Activated CD8-positive, alpha-beta T cell treated with anti-CD3 and anti-CD28 coated beads for 36 hours (primary cell): Measurements from ENCODE around the gene HSDL1. TPM values are rescaled to one million over a fixed set of nuclear protein-coding genes. Genes with fewer than 3 reads are reported as not detected.

Source experiments
- ATAC-seq: fragments of 200-7000 bp; cut with Tn5 transposase; one replicate; pipeline ENCODE4 v1.10.0; 2021; ENCODE audit warnings: mild to moderate bottlenecking, moderate library complexity
- CTCF ChIA-PET: fragments of 350-600 bp; sonication (Branson Sonifier 250); formaldehyde crosslinking; loops from one replicate; lab custom pipeline; 2021; ENCODE audit warnings: antibody characterized with exemption; lab: Charles Lee
- POLR2A ChIA-PET: fragments of 350-600 bp; sonication (Branson Sonifier 250); formaldehyde crosslinking; loops from one replicate; lab custom pipeline; 2021; ENCODE audit warnings: antibody characterized with exemption; lab: Charles Lee
- DNase-seq: peaks from one replicate; pipeline ENCODE4 v3.0.0-alpha.2; 2020
- H3K27ac Mint-ChIP-seq: one replicate; pipeline ENCODE4 v1.8.0; 2021; ENCODE audit warnings: mild to moderate bottlenecking, mixed read lengths
- H3K27me3 Mint-ChIP-seq: one replicate; pipeline ENCODE4 v1.8.0; 2021; ENCODE audit warnings: mixed read lengths
- H3K36me3 Mint-ChIP-seq: one replicate; pipeline ENCODE4 v1.8.0; 2021; ENCODE audit warnings: low read depth, mixed read lengths
- H3K4me1 Mint-ChIP-seq: one replicate; pipeline ENCODE4 v1.8.0; 2021; ENCODE audit warnings: low read depth, mixed read lengths
- H3K4me3 Mint-ChIP-seq: one replicate; pipeline ENCODE4 v1.8.0; 2021; ENCODE audit warnings: mild to moderate bottlenecking, moderate library complexity, mixed read lengths
- H3K9me3 Mint-ChIP-seq: one replicate; pipeline ENCODE4 v1.8.0; 2021; ENCODE audit warnings: mixed read lengths
- CTCF ChIP-seq: fragments of 200-600 bp; IDR thresholded peaks from one replicate; pipeline ENCODE4 v1.8.0; 2022; ENCODE audit warnings: antibody characterized with exemption, mild to moderate bottlenecking
- intact Hi-C: fragments of 100-400 bp; cut with micrococcal nuclease; formaldehyde crosslinking; loops from one replicate; pipeline ENCODE4 v1.10.0; 2022
- total RNA-seq, 2 experiments: library from RNA; stranded (reverse); gene quantifications; one replicate each; pipeline ENCODE4 v1.2.3, GENCODE V29; 2021

HSDL1 gene
- total RNA-seq, 2 experiments from 2014 or later, result 11.1 to 11.8 TPM

DNA sequence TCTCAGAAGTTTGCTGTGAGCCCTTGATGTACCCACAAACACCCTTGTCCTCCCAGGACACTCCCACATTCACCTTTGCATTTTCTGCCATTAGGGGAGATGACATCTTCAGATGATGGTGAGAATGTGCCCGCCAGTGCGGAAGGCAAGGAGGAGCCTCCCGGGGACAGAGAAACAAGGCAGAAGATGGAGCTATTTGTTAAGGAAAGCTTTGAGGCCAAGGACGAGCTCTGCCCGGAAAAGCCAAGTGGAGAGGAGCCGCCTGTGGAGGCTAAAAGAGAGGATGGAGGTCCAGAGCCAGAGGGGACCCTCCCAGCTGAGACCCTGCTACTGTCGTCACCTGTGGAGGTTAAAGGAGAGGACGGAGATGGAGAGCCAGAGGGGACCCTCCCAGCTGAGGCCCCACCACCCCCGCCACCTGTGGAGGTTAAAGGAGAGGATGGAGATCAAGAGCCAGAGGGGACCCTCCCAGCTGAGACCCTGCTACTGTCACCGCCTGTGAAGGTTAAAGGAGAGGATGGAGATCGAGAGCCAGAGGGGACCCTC is 24.9 kb upstream of the HSDL1 start:
- POLR2A ChIA-PET, result no interaction called here
- Mint-ChIP-seq H3K4me1 (no peaks in the 10 kb centered on the region), H3K9me3 (no peaks in the 10 kb centered on the region), H3K36me3 (no peaks in the 10 kb centered on the region), H3K4me3 (no peak overlapping the region), H3K27ac (no peak overlapping the region), H3K27me3 (peaks cover 7% of the 10 kb centered on the region)
- CTCF ChIA-PET, result interaction anchor here (0.9 to 1.4 kb wide), 4 partner anchors 17 to 106 kb away, joined by 3 to 7 read pairs (median 4); partner anchors contain the start of gene TAF1C
- intact Hi-C loops, result loop anchor here (10.0 kb wide), 1 partner anchor 215 kb away; the partner anchor contains the start of gene OSGIN1
- no peak for TF ChIP-seq CTCF
- no peak for ATAC-seq
- no peak for DNase-seq

DNA sequence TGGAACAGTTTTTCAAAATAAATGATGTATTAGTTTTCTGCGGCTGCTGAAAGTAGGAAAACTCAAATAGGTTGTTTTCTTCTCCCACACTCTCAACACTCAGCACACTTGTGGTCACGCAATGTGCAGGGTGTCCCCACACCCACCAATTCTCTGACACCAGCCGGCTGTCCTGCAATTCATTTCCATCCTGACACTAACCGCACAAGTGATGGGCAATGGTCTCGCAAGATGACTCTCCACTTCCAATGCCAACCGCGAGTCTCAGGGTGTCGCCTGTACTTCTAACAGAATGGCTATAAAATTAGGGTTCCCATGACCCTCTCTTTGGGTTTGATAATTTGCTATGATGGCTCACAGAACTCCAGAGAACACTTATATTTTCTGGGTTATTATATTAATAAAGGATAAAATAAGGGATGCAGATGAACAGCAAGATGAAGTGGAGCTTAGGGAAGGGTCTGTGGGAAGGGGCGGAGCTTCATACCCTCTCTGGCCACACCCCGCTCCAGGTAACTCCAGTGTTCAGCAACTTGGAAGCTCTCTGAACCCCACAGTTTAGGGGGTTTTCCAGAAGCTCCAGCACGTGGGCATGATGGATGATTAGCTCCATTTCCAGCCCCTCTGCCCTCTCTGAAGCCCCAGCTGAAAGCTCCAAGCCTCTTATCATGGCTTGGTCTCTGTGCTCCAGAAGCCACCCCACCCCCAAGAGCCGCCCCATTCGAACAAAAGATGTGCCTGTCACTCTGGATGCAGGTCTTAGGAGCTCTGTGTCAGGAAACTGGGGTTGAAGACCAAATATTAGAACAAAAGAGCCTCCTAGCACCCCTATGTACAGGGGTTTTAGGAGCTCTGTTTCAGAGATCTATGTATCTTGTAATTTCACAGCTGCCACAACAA is 22.1 kb upstream of the HSDL1 start:
- ChIA-PET POLR2A (interaction anchor here (1.3 to 1.4 kb wide), 2 partner anchors 50 to 80 kb away, joined by 3 to 5 read pairs; partner anchors contain the start of gene MBTPS1), CTCF (interaction anchor here (1.0 to 2.4 kb wide), 7 partner anchors 8 to 82 kb away, joined by 3 to 8 read pairs (median 3); partner anchors contain the start of genes DNAAF1, HSDL1 and TAF1C)
- H3K4me3 Mint-ChIP-seq, result no peak overlapping the region
- ATAC-seq, result peak; percentile 53
- no peaks in the 10 kb centered on the region for H3K9me3 Mint-ChIP-seq
- H3K36me3 Mint-ChIP-seq, result no peaks in the 10 kb centered on the region
- H3K4me1 Mint-ChIP-seq, result no peaks in the 10 kb centered on the region
- no peak overlapping the region for H3K27ac Mint-ChIP-seq
- no peak for TF ChIP-seq CTCF
- intact Hi-C loops, result no loop called here
- peaks cover 8% of the 10 kb centered on the region for H3K27me3 Mint-ChIP-seq
- peak; percentile 38 for DNase-seq

GRCh38 chr16:84165746-84166145 is 20.8 kb upstream of the HSDL1 start:
- intact Hi-C loops, result no loop called here
- Mint-ChIP-seq H3K4me3 (no peak overlapping the region), H3K9me3 (no peaks in the 10 kb centered on the region), H3K36me3 (no peaks in the 10 kb centered on the region), H3K27ac (no peak overlapping the region), H3K4me1 (no peaks in the 10 kb centered on the region), H3K27me3 (peaks cover 10% of the 10 kb centered on the region)
- ChIA-PET POLR2A (interaction anchor here (0.9 kb wide), 1 partner anchor 10 kb away, joined by 4 read pairs; no protein-coding TSS in a partner anchor), CTCF (interaction anchor here (0.8 to 2.0 kb wide), 3 partner anchors 9 to 100 kb away, joined by 3 to 5 read pairs (median 3); no protein-coding TSS in a partner anchor)
- ATAC-seq (no peak), DNase-seq (no peak)
- TF ChIP-seq CTCF, result no peak

DNA sequence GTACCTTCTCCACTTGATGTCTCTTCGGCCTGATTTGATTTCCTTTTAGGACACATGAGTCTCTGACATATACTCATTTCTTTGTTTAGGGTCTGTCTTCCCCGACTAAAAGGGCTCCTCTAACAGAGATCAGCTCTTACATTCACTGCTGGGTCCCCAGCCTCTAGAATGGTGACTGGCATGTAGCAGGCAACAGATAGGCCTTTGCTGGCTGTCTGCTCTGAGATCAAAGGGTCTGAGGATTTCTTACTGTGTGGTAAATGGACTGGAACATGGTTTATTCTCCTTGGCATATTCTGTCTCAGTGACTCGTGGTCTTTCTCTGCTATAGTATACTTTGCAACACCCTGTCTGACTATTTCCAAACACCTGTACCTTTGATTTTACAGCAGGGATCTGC is 16.8 kb upstream of the HSDL1 start:
- CTCF ChIA-PET, result interaction anchor here (0.8 kb wide), 1 partner anchor 14 kb away, joined by 3 read pairs; no protein-coding TSS in a partner anchor
- intact Hi-C loops, result no loop called here
- Mint-ChIP-seq H3K9me3 (no peaks in the 10 kb centered on the region), H3K27ac (no peak overlapping the region), H3K4me1 (no peaks in the 10 kb centered on the region), H3K36me3 (no peaks in the 10 kb centered on the region), H3K4me3 (no peak overlapping the region), H3K27me3 (peaks cover 19% of the 10 kb centered on the region)
- no peak for ATAC-seq
- no peak for TF ChIP-seq CTCF
- POLR2A ChIA-PET, result no interaction called here
- no peak for DNase-seq
